ENCODE results near the gene URGCP.

Gene URGCP

DNA sequence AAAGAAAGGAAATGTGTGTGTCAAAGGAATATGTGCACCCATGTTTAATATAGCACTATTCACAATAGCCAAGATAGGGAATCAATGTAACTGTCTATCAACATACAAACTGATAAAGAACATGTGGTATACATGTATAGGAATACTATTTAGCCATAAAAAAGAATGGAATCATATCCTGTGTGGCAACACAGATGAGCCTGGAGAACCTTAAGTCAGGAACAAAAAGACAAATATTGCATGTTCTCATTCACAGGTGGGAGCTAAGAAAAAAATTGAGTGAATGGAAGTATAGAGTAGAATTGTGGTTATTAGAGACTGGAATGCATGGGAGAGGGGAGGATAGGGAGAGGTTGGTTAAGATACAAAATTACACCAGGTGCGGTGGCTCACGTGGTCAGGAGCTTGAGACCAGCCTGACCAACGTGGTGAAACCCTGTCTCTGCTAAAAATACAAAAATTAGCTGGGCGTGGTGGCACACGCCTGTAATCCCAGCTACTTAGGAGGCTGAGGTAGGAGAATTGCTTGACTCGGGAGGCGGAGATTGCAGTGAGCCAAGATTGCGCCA lies 10.5 kb downstream of the URGCP start:
- no peak overlapping the region for H3K4me3 ChIP-seq (ENCODE audit: low read depth, low read length)
- TF ChIP-seq, protein P1, sequence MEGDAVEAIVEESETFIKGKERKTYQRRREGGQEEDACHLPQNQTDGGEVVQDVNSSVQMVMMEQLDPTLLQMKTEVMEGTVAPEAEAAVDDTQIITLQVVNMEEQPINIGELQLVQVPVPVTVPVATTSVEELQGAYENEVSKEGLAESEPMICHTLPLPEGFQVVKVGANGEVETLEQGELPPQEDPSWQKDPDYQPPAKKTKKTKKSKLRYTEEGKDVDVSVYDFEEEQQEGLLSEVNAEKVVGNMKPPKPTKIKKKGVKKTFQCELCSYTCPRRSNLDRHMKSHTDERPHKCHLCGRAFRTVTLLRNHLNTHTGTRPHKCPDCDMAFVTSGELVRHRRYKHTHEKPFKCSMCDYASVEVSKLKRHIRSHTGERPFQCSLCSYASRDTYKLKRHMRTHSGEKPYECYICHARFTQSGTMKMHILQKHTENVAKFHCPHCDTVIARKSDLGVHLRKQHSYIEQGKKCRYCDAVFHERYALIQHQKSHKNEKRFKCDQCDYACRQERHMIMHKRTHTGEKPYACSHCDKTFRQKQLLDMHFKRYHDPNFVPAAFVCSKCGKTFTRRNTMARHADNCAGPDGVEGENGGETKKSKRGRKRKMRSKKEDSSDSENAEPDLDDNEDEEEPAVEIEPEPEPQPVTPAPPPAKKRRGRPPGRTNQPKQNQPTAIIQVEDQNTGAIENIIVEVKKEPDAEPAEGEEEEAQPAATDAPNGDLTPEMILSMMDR (IDR thresholded peaks at IDR 0.05; ENCODE audit: borderline replicate concordance, insufficient read depth, low read depth, low read length): no peak

DNA sequence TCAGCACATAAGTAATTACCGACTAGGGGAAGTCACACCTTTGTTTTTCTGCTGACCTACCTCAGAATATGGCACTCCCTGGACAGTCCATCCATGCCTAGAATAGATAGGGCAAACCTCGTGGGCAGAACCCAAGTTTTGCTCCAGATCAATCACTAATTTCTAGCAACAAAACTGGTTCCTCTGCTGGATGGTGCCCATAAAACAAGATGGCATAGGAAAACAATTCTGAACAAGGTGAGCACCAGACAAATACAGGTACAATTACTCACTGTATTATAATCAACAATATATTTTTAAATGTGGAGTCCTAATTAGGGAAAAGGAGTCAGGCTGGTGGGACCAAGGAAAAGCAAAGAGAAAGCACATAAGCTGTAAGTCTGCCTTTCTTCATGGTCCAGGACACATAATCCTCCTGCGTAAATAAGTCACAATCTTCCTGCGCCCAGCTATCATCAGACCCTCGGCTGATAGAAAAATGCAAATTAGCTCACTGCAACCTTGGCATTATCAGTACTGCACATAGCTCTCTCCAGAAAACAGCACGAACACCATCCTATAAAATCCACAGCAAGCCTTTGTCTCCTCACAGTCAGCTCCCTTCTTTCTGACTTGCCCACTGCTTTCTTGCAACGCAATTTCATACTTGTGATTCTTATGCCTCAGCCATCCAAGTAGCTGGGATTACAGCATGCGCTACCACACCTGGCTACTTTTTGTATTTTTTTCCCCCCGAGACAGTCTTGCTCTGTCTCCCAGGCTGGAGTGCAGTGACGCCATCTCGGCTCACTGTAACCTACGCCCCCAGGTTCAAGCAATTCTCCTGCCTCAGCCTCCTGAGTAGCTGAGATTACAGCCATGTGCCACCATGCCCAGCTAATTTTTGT lies 15.1 kb downstream of the URGCP start:
- TF ChIP-seq, protein P1 (IDR thresholded peaks at IDR 0.05; ENCODE audit: borderline replicate concordance, insufficient read depth, low read depth, low read length): no peak
- no peak overlapping the region for H3K4me3 ChIP-seq (ENCODE audit: low read depth, low read length)

DNA sequence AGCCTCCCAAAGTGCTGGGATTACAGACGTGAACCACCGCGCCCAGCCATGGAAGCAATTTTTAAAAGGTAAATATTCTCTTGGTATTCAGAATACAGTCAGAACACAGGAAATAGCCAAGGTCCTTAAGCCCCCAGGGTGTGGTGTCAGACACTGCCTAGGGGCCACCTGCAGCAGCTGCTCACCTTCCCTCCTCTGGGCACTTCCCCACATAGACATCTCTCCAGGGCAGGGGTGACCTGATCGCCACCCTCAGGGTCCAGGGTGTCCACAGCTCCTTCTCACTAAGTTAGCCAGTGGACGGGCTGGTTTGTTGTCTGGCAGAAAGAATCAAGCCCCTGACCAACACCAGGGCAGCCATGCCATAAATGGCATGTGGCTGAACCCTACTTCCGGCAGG lies 15.9 kb downstream of the URGCP start:
- H3K4me3 ChIP-seq (ENCODE audit: low read depth, low read length): no peak overlapping the region
- TF ChIP-seq, protein P1 (IDR thresholded peaks at IDR 0.05; ENCODE audit: borderline replicate concordance, insufficient read depth, low read depth, low read length): no peak

DNA sequence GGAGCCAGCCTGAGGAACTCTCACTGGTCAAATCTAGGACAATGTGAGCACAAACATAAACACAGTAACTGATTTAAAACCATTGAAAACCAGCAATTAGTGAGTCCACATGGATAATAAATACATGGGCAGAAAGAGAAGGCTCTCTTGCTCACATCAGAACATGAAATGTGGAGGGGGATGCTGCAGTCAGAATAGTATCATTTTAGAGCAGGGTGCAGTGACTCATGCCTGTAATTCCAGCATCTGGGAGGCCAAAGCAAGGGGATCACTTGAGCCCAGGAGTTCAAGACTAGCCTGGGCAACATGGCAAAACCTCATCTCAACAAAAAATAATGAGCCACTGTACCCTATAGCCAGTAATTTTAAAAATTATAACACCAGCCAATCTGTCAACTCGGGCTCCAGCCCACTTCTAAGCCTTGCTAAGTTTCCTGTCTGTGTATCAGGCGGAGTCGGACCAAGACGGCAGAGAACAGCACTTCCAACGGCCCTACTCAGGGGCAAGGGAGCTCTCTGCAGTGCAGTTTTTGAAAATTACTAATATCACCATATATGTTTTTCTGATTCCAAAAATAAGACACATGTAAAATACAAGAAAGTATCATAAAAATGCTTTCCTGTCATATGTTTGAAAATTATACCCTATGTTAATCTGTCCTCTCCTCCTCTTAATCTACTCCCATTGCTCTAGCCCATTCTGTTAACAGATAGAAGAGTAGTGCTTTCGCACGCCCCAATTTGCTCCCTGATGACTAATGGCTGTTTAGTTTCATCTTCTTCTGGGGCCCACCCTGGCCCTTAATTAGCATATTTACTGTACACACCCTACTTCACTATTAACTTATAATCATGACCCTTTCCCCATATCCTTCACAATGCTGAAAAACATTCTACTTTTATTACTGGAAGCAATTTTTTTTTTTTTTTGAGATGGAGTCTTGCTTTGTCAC lies 17.1 kb downstream of the URGCP start:
- no peak overlapping the region for H3K4me3 ChIP-seq (ENCODE audit: low read depth, low read length)
- TF ChIP-seq, protein P1 (IDR thresholded peaks at IDR 0.05; ENCODE audit: borderline replicate concordance, insufficient read depth, low read depth, low read length): no peak

DNA sequence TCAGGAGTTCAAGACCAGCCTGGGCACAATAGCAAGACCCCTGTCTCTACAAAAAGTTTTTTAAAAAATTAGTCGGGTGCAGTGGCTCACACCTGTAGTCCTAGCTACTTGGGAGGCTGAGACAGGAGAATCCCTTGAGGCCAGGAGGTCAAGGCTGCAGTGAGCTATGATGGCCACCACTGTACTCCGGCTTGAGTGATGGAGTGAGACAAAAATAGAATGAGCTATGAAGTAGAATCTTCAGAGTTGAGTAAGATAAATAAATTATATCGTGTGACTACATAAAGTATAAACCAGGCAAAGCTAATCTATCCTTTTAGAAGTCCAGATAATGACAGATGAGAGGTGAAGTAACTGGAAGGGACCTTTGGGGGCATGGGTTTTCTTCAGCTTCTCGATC lies 21.8 kb downstream of the URGCP start:
- TF ChIP-seq, protein P1 (IDR thresholded peaks at IDR 0.05; ENCODE audit: borderline replicate concordance, insufficient read depth, low read depth, low read length): no peak

DNA sequence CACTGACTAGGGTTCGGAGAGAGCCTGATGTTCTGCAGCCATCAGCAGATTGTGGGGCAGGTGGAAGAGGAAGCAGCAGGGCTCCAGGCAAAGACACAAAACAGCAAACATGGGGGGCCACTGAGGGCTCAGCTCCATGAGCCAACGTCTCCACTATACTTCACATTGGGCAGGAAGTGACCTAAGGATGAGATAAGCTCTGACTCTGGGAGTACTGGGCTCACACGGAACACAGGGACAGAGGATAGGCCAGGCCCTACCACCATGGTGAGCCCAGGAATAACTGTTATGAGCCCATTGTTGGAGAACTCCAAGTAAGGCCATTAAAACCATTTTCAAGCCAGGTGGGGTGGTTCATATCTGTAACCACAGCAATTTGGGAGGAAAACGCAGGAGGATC lies 22.2 kb downstream of the URGCP start:
- H3K4me3 ChIP-seq (ENCODE audit: low read depth, low read length): no peak overlapping the region
- TF ChIP-seq, protein P1 (IDR thresholded peaks at IDR 0.05; ENCODE audit: borderline replicate concordance, insufficient read depth, low read depth, low read length): no peak

More for the DNA sequence above, 21.8 kb downstream of the URGCP start:
- no peak overlapping the region for H3K4me3 ChIP-seq (ENCODE audit: low read depth, low read length)

All from GM12875 (cell line).